ENCODE data around the gene FAXC. TPM values are rescaled to one million over a fixed set of nuclear protein-coding genes. Genes with fewer than 3 reads are reported as not detected.

FAXC gene
- total RNA-seq (3.6 and 8.4 TPM in 2 replicates), polyA plus RNA-seq (2.8 and 3.4 TPM in 2 replicates), polyA minus RNA-seq (1.3 and 5.7 TPM in 2 replicates), Bru-seq, nascent RNA (percentile 41 among the genes with signal in this experiment), BruChase-seq, experiment 1, labeled RNA remaining after a 6-hour chase (percentile 39 among the genes with signal in this experiment), BruChase-seq, experiment 2, labeled RNA remaining after a 2-hour chase (percentile 41 among the genes with signal in this experiment)
- 2.8 and 3.6 TPM in 2 replicates for polyA plus RNA-seq (2011; cell fraction: cytosol; rRNA removed)
- polyA plus RNA-seq (2011; cell fraction: nucleus; rRNA removed), result 3.3 and 3.6 TPM in 2 replicates
- polyA plus RNA-seq (2012), result 2.1 and 2.7 TPM in 2 replicates
- polyA minus RNA-seq (2011; cell fraction: cytosol; rRNA and poly(A)+ RNA removed), result not detected
- polyA minus RNA-seq (2011; cell fraction: nucleus; rRNA and poly(A)+ RNA removed), result 0.58 and 1.3 TPM in 2 replicates
- long read RNA-seq, full-length matches to known transcripts, result 1 of 9 reads
- long read RNA-seq, partial matches to known transcripts, result 0 of 9 reads
- long read RNA-seq, other reads (novel, unspliced or antisense), result 8 of 9 reads

GRCh38 chr6:99349171-99350141 lies at the start of gene FAXC:
TSS of gene FAXC (minus strand) at chr6:99349674. CDS start at chr6:99349372, 302 bp downstream.
- H3K27me3 ChIP-seq (ENCODE audit: control insufficient read depth in 2 of 2, insufficient read depth in 2 of 2, low read length in 2 of 2), result peaks cover 8 to 11% of the 10 kb centered on the region in 2 experiments
- FAIRE-seq, result peak; percentile 44
- no peaks in the 10 kb centered on the region for H3K79me2 ChIP-seq (ENCODE audit: control insufficient read depth, insufficient read depth, low read length)
- POLR2A ChIA-PET, result no interaction called here
- H3K9me3 ChIP-seq (replicated peaks; ENCODE audit: control insufficient read depth, insufficient read depth, low read length), result no peaks in the 10 kb centered on the region
- no peaks in the 10 kb centered on the region for H3K9me1 ChIP-seq (replicated peaks; ENCODE audit: control insufficient read depth, extremely low read depth, insufficient read depth, low read length)
- peak; percentile 25 for DNase-seq (ENCODE audit: low read depth, low spot score)
- peak within 1 kb of the TSS; percentile 57 to 60 (median 58) for H3K4me3 ChIP-seq (replicated peaks in 1 of 3; ENCODE audit: insufficient read depth in 1 of 3, low read depth in 1 of 3, low read length in 3 of 3)
- peak within 1 kb of the TSS; percentile 94 for H3K4me2 ChIP-seq (ENCODE audit: insufficient read depth, low read length)
- no peaks in the 10 kb centered on the region for H4K20me1 ChIP-seq (replicated peaks; ENCODE audit: control insufficient read depth, extremely low read depth, insufficient read depth, low read length)
- H3K4me1 ChIP-seq (ENCODE audit: control insufficient read depth, extremely low read depth, insufficient read depth, low read length), result peaks cover 15% of the 10 kb centered on the region
- dilution Hi-C loops (cut with MboI; ENCODE audit: extremely low pct_ligation_motif_present, low sequenced_read_pairs) (no loop called here), intact Hi-C loops (cut with micrococcal nuclease) (loop anchor here (2.0 to 10.0 kb wide), 3 partner anchors 43 to 165 kb away; partner anchors contain the start of genes PNISR and USP45)
- no peak within 1 kb of the TSS for H3K27ac ChIP-seq (ENCODE audit: insufficient read depth, low read depth, low read length)
- no TSS peak for BruUV-seq (replicated peaks)
- no peaks in the 10 kb centered on the region for H3K36me3 ChIP-seq (ENCODE audit: control insufficient read depth in 2 of 2, extremely low read depth in 1 of 2, insufficient read depth in 2 of 2, low read length in 2 of 2)
- H3K9ac ChIP-seq (replicated peaks; ENCODE audit: extremely low read depth, insufficient read depth, low read length), result peak within 1 kb of the TSS; percentile 58
- TF ChIP-seq MYC (IDR thresholded peaks at IDR 0.05; ENCODE audit: low read depth, low read length), result no peak
- CTCF ChIA-PET, result interaction anchor here (0.7 to 4.3 kb wide), 3 partner anchors 12 to 19 kb away, joined by 3 to 29 read pairs (median 11); no protein-coding TSS in a partner anchor
- peak within 1 kb of the TSS; percentile 93 for H2AFZ ChIP-seq (ENCODE audit: low read depth, low read length)

- Histone ChIP-seq H3K9me3 (replicated peaks; ENCODE audit: control insufficient read depth, insufficient read depth, low read length) (no peaks in the 10 kb centered on the region), H3K79me2 (ENCODE audit: control insufficient read depth, insufficient read depth, low read length) (no peaks in the 10 kb centered on the region), H3K9me1 (replicated peaks; ENCODE audit: control insufficient read depth, extremely low read depth, insufficient read depth, low read length) (no peaks in the 10 kb centered on the region), H2AFZ (ENCODE audit: low read depth, low read length) (no peak overlapping the region), H3K9ac (replicated peaks; ENCODE audit: extremely low read depth, insufficient read depth, low read length) (no peak overlapping the region), H4K20me1 (replicated peaks; ENCODE audit: control insufficient read depth, extremely low read depth, insufficient read depth, low read length) (no peaks in the 10 kb centered on the region), H3K4me2 (ENCODE audit: insufficient read depth, low read length) (no peak overlapping the region), H3K27ac (ENCODE audit: insufficient read depth, low read depth, low read length) (no peak overlapping the region), H3K36me3 (ENCODE audit: control insufficient read depth in 2 of 2, extremely low read depth in 1 of 2, insufficient read depth in 2 of 2, low read length in 2 of 2) (peaks cover 4 to 23% of the 10 kb centered on the region in 2 experiments), H3K27me3 (ENCODE audit: control insufficient read depth in 2 of 2, insufficient read depth in 2 of 2, low read length in 2 of 2) (no peaks in the 10 kb centered on the region), H3K4me3 (replicated peaks in 1 of 3; ENCODE audit: insufficient read depth in 1 of 3, low read depth in 1 of 3, low read length in 3 of 3) (no peak overlapping the region), H3K4me1 (ENCODE audit: control insufficient read depth, extremely low read depth, insufficient read depth, low read length) (peaks cover 5% of the 10 kb centered on the region)
- BruUV-seq (replicated peaks), result no TSS peak
- TF ChIP-seq GATA2 (IDR thresholded peaks at IDR 0.05; ENCODE audit: insufficient read depth, insufficient read length, low read depth, low read length), result no peak
- TF ChIP-seq JUN (IDR thresholded peaks at IDR 0.05; ENCODE audit: borderline replicate concordance, insufficient read depth, insufficient read length, low read depth), result no peak
- no peak for TF ChIP-seq EZH2 (IDR thresholded peaks at IDR 0.05; ENCODE audit: borderline replicate concordance, low read depth, low read length, severe bottlenecking)
- no peak for TF ChIP-seq MAX (IDR thresholded peaks at IDR 0.05; ENCODE audit: insufficient read depth, insufficient read length)
- TF ChIP-seq FOS (IDR thresholded peaks at IDR 0.05; ENCODE audit: borderline replicate concordance, insufficient read depth, low read length), result no peak
- no peak for TF ChIP-seq CTCF (IDR thresholded peaks at IDR 0.05; ENCODE audit: extremely low read depth in 1 of 2, insufficient read depth in 1 of 2, low read depth in 1 of 2, low read length in 2 of 2)
- TF ChIP-seq POLR2A (IDR thresholded peaks at IDR 0.05; ENCODE audit: low read depth, low read length), result no peak
- TF ChIP-seq POLR2AphosphoS5 (IDR thresholded peaks at IDR 0.05; ENCODE audit: insufficient read depth, low read depth, low read length), result no peak
- TF ChIP-seq MYC (IDR thresholded peaks at IDR 0.05; ENCODE audit: low read depth, low read length), result no peak
- CTCF ChIA-PET, result interaction anchor here (2.4 to 4.3 kb wide), 2 partner anchors 63 to 67 kb away, joined by 15 to 30 read pairs; no protein-coding TSS in a partner anchor
- dilution Hi-C loops (cut with MboI; ENCODE audit: extremely low pct_ligation_motif_present, low sequenced_read_pairs) (no loop called here), intact Hi-C loops (cut with micrococcal nuclease) (no loop called here)
- DNase-seq (ENCODE audit: low read depth, low spot score) (no peak), FAIRE-seq (no peak)
- POLR2A ChIA-PET, result no interaction called here
These were observed 47.8 kb upstream of the FAXC start for GRCh38 chr6:99397287-99397686.

Data from endothelial cell of umbilical vein (primary cell).